Activated naive CD4-positive, alpha-beta T cell treated with anti-CD3 and anti-CD28 coated beads, Interleukin-2, amount 50 U/mL, for 16 hours (primary cell): ENCODE results near the gene ABHD10.

ENCODE experiments used
- DNase-seq: peaks from one replicate; pipeline ENCODE4 v3.0.0-alpha.2; 2020

The ABHD10 gene

GRCh38 chr3:111978583-111979433, at the start of gene ABHD10:
ABHD10 (plus strand) TSS chr3:111979026; CDS start chr3:111979062, 36 bp downstream.
- DNase-seq, result peak; percentile 97

DNA sequence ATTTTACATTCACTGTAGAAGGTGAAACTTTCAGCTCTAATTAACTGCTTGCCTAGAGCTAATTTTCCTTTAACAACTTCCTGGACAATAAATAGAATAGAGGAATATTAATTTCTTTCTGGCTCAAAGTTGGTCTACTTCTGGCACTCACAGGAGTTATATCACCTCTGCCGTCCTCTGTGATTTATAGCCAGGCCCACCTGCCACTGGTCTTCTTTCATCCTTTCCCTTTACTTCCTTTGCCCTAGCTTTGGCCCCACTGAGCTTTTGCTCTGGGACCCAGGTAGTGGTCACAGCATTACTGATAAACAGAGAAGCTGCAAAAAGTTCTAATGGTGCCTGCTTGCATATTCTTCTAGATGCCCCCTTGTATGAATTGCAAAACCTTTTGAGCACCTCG, 49.3 kb upstream of the ABHD10 start:
- DNase-seq, result no peak

DNA sequence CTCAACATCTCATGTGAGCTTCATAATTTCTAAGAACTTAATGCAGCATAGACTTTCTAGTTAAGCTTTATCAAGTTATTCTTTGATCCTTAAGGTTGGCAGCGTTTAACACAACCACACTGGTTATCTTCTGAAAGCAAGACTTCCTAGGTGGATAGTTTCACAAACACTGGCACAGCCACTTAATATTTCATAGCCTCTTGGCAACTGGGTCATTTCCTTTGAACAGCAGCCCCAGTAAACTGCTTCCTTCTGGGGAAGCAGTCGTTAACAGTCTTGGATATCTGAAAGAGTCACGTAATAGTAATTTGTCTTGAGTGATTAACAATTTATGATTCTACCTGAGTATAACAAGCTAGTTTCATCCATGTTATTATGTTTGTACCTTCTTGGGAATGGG, 45.9 kb upstream of the ABHD10 start:
- no peak for DNase-seq

DNA sequence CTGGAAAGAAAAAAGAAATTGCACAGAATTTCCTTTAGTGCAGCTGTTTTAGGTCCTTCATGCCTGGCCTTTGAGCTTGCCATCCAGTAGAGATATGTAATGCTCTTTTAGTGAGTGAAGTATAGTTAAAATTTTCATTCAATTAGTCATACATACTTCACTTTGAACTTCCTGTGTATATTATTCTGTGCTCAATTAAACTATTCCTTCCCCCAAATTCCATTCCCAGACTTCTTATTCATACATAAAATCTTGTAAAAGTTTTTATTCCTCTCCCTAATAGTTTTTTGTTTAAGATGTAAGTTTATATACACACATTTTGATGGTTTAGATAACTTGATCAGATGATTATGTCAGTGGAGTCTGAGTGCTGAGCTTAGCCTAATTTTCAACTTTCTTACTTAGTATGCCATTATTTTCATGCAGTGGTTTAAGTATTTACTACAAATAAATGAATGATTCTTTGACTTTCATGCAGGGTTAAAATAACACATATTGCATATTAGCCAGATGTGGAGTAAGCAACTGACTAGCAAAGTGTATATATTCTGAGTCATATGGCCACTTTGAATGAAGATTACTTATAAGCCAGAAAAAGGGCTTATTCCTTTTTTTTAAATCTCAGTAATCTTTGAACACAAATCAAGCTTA, 42.5 kb upstream of the ABHD10 start:
- no peak for DNase-seq

DNA sequence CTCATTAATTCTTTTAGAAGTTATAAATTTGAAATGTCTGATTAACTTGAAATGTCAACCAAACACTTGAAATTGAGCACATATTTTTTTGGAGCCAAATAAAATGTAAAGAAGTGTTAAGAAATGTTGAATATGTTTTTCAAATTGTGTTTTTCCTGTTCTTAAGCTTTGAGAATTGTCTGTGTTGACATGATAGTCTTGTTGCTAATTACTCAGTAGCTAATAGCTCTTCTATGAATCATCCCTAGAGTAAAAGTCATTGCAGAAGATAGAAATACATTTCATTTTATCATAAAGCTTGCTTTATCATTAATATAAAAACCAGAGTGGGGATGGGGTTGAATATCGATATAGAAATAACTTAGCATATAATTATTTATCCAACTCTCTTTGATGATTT, 41.9 kb upstream of the ABHD10 start:
- no peak for DNase-seq

DNA sequence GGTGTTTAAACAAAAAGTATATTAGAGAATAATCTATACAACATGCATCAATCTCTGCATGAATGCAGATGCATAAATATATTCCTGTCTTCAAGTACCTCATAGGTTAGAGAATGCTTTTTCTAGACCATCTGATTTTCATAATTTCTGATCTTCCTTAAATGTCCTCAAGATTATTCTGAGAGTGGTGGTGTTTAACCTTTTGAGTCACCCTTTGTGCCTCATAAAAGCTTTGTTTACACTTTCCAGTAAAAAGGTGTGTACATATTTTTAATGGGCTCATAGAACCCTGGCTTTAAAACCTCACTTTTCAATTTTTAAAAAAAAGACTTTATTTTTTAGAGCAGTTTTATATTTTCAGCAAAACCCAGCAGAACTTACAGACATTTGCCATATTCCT, 41.0 kb upstream of the ABHD10 start:
- no peak for DNase-seq

DNA sequence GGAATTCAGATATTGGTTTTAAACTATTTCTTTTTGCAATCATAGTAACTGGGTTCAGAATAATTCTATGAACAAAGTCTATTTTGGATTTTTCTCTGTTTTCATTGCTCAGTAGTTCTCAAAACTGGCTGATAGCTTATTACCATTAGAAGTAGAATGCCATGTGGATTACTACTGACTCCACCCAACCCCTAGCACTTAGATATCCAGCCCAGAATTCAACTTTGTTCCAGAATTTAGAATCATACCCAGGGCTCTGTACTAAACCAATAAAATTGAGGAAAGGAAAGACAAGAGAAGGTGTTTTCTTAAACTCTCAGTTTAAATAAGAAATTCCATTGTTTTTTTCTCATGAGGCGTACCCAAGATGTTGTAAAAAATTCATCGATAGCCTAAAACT, 39.0 kb upstream of the ABHD10 start:
- DNase-seq, result no peak

DNA sequence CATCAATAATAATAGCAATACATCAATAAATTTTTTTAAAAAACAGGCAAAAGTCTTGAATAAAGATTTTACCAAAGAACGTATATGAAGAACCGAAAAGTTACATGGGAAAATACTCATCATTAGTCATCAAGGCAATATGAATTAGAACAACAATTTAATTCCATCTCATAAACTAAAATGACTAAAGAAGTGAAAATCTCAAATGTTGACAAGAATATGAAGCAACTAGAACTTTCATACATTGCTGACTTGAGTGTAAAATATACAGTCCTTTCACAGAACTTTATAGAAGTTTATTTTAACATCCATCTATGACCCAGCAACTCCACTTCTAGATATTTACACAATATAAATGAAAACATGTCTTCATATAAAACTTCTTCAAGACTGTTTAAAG, 35.3 kb upstream of the ABHD10 start:
- no peak for DNase-seq

GRCh38 chr3:111944372-111944771, 34.5 kb upstream of the ABHD10 start:
- DNase-seq, result no peak

DNA sequence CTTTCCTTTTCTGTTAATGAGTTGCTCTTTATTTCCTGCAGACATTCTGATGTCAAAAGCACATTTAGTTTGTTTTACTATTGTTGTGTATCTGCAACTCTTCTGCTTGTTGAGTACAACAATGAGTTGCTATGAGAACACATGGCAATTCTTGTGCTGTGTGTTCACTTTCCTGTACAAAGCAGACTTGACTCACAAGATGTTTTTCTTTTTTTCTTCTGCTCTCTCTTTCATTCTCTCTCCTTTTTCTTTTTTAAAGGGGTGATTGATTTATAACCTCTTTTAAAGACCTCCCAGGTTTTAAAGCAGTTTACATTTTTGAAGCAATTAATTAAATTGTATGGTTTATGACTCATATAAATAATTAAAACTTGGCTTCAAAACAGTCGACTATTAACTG, 31.6 kb upstream of the ABHD10 start:
- no peak for DNase-seq

DNA sequence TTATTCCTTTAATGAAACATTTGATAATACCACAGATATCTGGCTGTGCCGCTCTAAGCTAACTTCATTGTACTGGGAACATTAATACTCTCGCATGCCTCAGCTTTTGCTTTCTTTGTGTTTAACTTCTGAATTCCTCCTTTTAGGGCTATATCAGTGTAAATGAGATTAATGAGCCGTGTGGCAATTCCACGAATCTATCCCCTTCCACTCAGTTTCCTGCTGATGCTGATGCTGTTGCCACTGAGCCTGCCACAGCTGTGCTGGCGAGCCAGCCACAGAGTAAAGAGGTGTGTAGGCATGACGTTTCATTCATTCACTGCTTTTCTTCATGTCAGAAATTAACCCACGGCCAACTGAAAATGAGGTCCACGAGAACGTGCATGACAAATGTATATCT, 30.0 kb upstream of the ABHD10 start:
- no peak for DNase-seq

DNA sequence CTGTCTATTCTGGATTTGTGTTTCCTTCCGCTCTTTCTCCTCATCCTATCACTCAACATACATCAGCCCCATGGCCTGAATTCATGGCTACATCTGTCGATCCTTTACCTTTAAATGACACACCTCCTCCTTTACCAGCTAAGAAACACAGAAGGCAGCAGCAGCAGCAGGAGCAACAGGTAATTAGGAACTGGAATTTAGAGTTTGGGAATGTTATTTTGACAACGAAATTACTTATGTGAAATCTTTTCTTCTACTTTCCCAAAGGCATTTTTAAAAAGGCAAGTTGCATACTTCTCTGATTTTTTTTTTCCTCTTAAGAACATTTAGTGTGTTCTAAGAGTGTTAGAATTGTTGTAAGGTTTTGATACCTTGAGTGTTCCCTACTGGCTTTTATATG, 29.1 kb upstream of the ABHD10 start:
- DNase-seq, result no peak

DNA sequence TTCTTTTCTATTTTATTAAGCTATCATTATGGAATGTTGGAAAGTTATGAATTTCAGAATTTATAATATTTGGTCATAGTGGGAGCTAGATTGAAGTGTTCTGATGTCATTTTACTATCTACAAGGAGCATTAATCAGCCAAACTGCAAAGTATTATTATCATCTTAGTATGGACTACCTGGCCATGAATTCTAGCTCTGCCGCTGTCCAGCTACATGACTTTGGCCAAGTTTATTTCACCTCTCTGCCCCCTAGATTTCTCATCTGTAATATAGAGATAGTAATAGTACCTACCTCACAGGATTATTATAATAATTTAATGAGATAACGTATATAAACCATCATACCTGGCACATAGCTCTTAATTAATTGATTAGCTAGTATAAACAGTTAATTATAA, 27.8 kb upstream of the ABHD10 start:
- no peak for DNase-seq

- no peak for DNase-seq
These were observed 26.7 kb upstream of the ABHD10 start for GRCh38 chr3:111952086-111952485.

GRCh38 chr3:111952866-111953450, 25.9 kb upstream of the ABHD10 start:
- DNase-seq, result no peak

GRCh38 chr3:111954228-111954990, 24.4 kb upstream of the ABHD10 start:
- DNase-seq, result no peak

DNA sequence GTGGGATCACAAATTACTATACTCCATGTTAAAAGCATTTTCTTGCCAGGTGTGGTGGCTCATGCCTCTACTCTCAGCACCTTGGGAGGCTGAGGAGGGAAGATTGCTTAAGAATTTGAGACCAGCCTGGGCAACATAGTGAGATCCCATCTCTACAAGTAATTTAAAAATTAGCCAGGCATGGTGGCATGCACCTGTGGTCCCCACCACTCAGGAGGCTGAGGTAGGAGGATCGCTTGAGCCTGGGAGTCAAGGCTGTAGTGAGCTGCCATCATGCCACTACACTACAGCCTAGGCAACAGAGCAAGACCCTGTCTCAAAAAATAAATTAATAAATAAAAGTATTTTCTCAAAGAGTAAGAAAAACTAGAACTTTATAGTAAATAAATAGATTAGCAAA, 22.9 kb upstream of the ABHD10 start:
- DNase-seq, result no peak

DNA sequence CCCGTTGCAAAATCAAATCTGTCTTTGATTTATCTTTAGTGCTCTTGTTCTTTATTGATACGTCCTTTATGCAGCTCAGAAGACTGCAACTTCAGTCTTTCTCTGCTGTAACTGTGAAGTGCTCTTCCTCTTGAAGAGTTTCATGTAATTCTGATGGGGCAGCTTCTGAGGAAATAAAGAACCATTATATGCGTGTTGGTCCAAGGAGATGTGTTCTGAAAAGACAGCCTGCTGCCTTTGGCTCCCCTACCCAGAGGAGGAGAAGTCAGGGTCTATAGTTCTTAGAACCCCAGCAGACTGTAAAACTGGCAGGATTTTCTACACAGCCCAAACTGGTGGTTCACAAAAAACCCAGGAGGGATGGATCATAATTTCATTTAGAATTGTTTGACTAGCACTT, 22.4 kb upstream of the ABHD10 start:
- DNase-seq, result no peak

GRCh38 chr3:111956995-111957734, 21.7 kb upstream of the ABHD10 start:
- no peak for DNase-seq

- DNase-seq, result no peak
These were observed 17.2 kb upstream of the ABHD10 start for GRCh38 chr3:111961461-111962164.

GRCh38 chr3:111963424-111963823, 15.4 kb upstream of the ABHD10 start:
- DNase-seq, result no peak

DNA sequence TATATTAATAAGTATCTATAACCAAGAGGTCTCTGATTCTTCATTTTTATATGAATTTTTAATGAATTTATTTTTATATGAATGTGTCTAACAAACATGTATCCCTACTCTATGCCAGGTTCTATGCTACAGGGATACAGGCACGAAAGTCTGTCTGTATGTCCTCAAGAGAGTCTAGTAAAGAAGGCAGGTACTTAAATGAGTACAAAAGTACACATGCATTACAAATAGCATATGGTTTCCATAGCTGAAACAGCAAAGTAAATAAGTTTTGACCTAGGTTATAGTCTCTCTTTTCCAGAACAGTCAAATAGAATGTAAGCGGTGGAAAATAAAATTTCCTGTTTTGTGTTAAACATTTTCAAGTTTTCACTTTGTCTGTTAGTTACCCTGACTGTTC, 13.3 kb upstream of the ABHD10 start:
- DNase-seq, result no peak
